Activated CD8-positive, alpha-beta memory T cell treated with anti-CD3 and anti-CD28 coated beads for 4 hours (primary cell): ENCODE data around the gene SLC35A3.
A peak's percentile ranks its signal among the peaks of the same experiment; 100 is the strongest.
"Not testable (repeated sequence)": the region's sequence is repeated elsewhere in the genome, so short reads cannot be mapped to it uniquely, and the experiment has no call there.

Experiments
- DNase-seq, 2 donors: peaks; one replicate each; pipeline ENCODE4 v3.0.0-alpha.2; 2020; ENCODE audit warnings: low read depth in 2 of 2

Gene SLC35A3

DNA sequence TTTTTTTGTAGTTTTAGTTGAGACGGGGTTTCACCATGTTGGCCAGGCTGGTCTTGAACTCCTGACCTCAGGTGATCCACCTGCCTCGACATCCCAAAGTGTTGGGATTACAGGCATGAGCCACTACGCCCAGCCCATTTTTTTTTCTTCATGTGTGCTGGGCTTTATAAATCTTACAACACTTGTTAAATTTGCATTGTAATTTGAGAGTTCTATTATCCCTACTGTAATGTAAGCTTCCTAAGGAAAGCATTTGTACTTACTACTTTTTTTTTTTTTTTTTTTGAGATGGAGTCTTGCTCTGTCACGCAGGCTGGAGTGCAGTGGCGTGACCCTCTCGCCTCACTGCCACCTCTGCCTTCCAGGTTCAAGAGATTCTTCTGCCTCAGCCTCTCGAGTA lies 2.3 kb downstream of the SLC35A3 start:
- DNase-seq: not testable (repeated sequence)

DNA sequence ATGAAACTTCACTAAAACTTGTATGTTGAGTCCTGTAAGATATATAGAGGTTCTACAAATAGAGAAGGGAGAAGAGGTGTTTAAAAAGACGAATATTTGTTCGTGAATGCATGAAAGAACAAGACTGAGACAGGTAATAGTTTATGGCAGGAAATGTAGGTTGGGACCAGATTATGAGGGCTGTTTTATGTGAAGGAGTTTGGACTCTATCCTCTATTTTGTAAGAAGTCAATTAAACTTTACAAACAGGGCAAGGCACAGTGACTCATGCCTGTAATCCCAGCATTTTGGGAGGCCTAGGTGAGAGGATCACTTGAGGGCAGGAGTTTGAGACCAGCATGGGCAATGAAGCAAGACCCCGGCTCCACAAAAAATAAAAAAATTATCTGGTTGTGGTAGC lies 5.7 kb downstream of the SLC35A3 start:
- no peak for DNase-seq

DNA sequence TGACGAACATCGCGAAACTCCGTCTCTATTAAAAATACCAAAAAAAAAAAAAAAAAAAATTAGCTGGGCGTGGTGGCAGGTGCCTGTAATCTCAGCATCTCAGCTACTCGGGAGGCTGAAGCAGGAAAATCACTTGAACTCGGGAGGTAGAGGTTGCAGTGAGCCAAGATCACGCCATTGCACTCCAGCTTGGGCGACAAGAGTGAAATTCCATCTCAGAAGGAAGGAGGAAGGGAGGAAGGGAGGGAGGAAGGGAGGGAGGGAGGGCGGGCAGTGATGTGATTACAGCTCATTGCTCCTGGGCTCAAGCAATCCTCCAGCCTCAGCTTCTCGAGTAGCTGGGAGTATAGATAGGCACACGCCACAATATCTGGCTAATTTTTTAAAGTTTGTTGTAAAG lies 7.5 kb downstream of the SLC35A3 start:
- not testable (repeated sequence) for DNase-seq

DNA sequence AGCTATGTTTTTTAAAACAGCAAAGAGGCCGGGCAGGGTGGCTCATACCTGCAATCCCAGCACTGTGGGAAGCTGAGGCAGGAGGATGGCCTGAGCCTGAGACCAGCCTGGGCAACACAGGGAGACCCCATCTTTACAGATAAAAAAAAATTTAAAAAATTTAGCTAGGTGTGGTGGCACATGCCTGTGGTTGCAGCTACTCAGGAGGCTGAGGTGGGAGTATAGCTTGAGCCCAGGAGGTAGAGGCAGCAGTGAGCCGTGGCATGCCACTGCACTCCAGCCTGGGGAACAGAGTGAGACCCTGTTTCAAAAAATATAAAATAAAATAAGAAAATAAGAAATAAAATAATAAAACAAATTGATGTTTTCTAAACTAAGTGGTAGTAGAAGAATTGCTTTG lies 8.4 kb downstream of the SLC35A3 start:
- no peak for DNase-seq

DNA sequence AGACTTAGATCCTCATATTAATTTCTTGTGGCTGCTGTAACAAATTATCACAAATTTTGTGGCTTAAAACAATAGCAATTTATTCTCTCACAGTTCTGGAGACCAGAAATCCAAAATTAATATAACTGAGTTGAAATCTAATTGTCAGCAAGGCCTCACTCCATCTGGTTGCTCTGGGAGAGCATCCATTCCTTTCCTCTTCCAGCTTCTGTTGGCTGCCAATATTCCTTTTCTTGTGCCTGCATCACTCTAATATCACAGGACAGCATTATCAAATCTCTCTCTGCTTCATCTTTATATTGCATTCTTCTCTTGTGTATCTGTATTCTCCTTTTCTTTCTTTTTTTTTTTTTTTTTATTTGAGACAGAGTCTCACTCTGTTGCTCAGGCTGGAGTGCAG lies 9.3 kb downstream of the SLC35A3 start:
- no peak for DNase-seq

DNA sequence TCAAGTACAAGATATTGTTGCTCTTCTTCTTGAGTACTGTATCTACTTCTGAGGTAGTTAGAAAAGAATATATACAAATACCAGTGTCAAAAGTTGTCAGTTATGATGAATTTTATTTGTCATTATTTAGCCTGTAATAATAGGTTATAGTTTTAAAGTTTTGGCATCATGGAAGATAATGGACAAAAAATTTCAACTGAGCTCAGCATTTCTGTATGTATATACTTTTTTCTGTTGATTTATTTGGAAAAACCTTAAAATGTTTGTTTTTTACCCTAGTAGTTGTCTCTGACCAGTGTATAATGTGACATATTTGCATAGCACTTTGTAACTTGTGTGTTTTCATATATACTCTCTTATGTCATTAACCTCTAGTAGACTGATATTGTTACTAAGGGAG lies 11.1 kb downstream of the SLC35A3 start:
- no peak for DNase-seq

DNA sequence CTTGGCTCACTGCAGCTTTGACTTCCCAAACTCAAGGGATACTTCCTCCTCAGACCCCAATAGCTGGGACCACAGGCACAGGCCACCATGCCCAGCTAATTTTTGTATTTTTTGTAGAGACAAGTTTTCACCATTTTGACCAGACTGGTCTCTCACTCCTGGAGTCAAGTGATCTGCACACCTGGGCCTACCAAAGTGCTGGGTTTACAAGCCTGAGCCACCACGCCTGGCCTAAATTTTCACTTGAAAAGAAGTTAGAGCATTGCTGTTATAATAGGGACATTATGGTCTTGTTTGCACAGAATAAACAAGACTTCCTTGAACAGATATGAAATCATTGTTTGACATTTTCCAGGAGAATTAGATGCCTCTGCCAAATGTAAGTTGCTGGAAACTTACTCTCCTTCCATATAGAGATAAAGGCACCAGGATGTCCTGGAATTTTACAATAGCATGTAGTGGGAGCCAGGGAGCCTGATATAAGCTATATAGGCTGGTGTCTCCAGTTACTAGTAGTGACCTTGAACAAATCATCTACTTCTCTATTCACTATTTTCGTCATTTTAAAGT lies 16.9 kb downstream of the SLC35A3 start:
- no peak for DNase-seq

DNA sequence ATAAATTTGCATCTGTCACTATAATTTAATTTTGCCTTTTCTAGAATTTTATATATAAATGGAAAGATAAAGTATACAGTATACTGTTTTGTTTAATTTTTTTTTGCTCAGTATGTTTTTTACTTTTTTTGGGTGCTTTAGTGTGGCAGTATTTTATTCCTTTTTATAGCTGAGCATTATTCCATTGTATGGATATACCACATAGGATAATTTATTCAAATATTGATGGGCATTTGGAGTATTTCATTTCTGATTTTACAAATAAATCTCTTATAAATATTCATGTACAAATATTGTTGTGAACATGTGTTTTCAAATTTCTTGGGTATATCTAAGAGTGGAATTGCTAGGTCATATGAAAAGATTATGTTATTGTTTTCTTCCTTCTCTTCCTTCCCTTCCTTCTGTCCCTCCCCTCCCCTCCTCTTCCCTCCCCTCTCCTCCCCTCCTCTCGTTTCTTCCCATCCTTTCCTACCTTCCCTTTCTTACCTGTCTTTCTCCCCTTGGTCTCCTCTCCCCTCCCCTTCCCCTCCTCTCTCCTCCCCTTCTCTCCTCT lies 18.5 kb downstream of the SLC35A3 start:
- DNase-seq: no peak

DNA sequence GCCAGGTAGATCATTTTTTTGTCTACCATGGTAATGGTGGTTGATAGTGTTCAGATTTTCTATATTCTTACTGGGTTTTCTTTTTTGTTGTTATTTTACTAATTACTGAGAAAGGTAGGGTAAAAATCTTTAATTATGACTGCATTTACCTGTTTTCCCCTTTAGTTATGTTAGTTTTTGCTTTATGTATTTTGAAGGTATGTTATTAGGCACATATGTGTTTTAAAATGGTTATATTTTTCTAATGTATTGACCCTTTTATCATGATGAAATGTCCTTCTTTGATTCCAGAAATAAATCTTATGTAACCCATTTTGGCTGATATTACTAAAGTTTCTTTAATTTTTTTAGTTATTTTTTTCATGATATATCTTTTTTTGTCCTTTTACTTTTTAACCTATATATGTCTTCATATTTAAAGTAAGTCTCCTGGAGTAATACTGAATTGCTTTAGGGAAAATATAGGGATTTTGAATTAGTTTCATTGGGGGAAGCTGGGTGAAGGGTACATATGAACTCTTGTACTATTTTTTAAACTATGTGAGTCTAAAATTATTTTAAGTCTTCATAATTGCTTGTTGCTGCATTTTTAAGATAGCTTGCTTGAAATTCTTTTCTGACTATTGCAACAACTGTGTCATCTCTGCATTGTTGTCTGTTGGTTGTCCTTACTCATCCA lies 22.4 kb downstream of the SLC35A3 start:
- no peak for DNase-seq

DNA sequence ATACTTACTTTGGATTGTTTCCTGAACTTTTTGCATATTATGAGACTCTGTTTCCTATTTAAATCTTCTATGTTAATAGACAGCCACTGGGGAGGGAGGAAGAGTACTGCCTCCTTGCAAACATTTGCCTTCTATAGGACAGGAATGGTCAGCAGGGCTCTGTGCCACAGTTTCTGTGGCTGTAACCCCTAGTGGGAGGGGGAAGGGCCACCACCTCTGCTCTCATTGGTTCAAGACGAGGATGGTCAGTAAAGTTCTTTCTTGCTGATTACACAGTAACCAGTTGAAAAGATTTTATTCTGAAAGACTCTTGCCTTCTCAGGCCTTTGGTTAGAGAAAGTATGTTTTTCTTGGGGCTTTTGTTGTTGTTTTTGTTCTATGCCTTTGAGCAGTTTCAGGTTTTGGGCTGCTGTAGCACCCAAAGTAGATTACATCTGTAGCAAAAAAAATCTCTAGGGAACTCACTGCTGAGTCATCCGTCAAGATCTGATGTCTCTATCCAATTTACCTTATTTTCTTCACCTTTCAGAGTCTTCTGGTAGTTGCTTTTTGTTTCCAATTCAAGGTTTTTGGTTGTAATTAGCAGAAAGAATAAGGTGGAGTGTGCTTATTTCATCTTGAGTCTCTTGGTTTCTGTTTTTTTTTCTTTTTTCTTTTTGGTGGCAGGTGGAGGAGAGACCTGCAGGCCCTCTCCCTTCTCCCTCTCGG lies 23.1 kb downstream of the SLC35A3 start:
- no peak for DNase-seq

DNA sequence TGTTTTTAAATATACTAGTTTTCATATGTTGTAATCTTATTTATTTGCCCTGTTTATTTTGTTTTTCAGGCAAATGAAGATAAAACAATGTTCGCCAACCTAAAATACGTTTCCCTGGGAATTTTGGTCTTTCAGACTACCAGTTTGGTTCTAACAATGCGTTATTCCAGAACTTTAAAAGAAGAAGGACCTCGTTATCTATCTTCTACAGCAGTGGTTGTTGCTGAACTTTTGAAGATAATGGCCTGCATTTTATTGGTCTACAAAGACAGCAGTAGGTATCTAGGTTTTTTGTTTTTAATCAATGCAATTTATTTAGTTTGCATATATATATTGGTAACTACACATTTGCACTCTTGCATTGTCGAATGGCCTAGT lies 23.7 kb downstream of the SLC35A3 start:
- no peak for DNase-seq

DNA sequence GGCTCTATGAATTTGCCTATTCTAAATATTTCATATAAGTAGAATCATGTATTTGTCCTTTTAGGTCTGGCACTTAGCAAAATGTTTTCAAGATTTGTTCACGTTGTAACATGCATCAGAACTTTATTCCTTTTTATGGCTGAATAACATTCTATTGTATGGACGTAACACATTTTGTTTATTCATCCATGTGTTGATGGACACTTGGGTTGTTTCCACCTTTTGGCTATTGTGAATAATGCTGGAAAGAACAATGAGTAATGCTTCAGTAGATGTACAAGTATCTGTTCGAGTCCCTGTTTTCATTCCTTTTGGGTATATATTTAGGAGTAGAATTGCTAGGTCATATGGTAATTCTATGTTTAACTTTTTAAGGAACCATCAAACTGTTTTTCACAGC lies 24.7 kb downstream of the SLC35A3 start:
- no peak for DNase-seq

DNA sequence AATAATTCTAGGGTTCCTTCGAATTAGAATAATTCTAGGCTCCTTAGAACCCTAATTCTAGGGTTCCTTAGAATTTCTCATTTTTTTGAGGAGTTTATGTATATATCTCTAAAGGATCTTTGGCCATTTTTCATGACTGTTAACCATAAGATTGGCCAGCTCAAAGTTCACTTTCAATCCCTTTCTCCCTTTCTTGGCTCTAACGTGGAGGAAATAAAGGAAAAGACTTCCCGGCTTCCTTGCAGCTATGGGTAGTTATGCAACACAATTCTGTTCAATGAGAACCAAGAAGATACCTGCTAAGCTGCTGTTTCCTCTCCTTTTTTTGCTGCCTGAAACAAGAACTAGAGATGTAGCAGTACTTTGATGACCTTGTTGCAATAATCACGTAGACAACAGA lies 27.2 kb downstream of the SLC35A3 start:
- no peak for DNase-seq

DNA sequence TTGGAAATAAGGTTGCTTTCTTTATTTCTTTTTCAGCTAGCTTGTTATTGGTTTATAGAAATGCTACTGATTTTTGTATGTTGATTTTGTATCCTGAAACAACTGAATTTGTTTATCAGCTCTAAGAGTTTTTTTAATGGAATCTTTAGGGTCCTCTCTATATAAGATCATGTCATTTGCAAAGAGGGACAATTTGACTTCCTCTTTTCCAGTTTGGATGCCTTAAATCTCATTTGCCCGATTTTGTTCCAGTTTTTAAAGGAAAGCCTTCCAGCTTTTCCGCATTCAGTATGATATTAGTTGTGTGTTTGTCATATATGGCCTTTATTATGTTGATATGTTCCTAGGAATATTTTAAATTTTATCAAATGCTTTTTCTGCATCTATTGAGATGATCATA lies 31.7 kb downstream of the SLC35A3 start:
- no peak for DNase-seq

DNA sequence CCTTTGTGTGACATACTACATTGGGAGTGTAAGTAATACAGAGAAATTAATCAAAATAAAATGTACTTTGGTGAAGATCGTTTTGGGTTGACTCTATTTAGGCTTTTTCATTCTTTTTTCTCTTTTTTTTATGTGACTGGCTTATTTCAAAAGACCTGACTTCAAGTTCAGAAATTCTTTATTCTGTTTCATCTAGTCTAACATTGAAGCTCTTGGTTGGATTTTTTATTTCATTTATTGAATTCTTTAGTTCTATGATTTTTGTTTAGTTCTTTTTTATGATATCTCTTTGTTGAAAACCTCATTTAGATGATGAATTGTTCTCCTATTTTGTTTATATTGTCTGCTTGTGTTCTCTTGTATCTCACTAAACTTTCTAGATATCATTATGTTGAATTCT lies 35.6 kb downstream of the SLC35A3 start:
- no peak for DNase-seq

DNA sequence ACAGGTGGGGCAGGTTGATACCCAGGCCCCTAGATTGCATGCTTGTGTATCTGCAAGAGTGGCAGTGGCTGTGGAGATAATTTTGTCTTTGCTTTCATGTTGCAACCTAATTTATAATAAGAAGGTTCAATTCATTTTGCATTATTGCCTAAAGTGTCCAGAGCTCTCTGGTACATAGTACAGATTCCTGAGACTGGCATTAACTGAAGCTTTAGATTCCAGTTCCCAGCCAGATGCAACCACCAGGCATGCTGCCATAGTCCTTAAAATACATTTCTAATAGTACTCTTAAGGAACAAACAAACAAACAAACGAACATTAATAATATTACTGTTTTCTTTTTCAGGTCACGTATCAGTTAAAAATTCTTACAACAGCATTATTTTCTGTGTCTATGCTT lies 36.9 kb downstream of the SLC35A3 start:
- no peak for DNase-seq

DNA sequence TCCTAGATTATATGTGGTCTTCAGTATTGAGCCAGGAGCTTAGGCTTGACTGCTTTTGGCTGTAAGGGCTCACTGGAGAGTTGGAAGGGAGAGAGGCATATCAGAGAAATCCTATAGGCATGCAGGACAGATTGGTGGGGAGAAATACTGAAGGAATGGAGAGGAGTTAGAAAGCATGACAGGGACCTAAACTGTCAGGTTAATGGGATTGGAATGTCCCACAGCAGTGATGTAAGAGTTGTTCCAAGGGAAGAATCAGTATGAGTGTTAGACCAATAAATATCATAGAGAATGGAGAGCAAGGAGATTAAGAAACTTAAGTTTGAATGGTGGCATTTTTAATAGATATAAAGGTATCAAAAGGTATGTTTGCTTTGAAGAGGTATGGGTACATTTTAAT lies 39.7 kb downstream of the SLC35A3 start:
- DNase-seq: no peak

DNA sequence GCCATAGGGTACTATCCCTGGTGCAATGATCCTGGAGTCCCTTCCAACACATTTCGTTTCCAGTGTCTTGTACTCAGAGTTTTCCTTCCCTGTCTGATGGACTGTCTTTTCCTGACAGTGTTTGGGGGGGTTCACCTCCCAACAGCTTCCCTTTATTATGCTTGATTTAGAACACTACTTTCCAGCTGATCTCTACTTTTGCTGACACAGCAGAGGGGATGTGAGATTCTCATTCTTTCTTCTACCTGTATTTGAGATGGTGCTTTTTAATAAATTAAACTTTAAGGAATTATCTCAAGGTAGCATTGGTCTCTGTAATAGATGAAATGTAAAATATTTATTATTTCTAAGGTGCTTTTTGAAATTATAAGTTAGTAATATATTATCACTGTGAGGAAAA lies 41.0 kb downstream of the SLC35A3 start:
- no peak for DNase-seq

DNA sequence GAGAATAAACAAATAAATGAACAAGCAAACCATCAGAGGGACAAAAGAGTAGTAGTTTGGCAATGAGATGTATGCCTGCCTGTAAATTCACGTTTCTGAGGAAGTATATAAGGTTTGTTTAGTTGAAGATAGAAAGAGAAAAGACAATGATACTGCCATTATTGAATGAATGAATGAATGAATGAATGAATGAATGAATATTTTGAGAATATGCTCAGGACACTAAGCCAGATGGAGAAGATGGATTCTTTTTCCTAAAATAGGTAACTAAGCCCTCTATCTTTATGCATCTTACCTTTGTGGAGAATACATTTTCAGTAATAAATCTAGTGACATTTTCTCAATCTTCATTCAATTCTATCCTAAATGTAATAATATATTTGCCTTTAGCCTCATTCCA lies 49.4 kb downstream of the SLC35A3 start:
- no peak for DNase-seq

DNA sequence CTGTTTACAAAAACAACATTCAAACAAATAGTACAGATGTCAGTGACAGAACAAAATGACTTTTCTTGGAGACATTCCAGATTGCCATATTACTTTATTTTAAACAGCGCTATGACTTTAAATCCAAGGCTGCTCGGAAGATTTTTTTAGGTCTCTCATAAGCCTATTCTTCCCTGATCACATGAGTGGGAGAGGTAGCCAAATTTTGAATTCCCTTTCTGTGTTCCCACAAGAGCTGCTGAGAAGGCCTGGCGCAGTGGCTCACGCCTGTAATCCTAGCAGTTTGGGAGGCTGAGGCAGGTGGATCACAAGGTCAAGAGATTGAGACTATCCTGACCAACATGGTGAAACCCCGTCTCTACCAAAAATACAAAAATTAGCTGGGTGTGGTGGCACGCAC lies 53.7 kb downstream of the SLC35A3 start:
- DNase-seq: no peak

DNA sequence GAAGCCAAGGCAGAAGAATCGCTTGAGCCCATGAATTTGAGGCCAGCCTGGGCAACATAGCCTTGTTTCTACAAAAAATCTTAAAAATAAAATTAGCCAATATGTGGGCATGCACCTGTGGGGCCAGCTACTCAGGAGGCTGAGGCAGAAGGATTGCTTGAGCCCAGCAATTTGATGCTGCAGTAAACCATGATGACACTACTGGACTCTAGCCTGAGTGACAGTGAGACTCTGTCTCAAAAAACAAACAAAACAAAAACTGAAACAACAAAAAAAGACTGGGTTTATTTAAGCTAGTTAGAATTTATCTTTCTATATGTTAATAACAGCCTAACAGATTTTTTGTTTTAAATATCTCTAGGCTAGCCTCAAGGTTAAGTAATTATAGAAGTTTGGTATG lies 57.4 kb downstream of the SLC35A3 start:
- no peak for DNase-seq

DNA sequence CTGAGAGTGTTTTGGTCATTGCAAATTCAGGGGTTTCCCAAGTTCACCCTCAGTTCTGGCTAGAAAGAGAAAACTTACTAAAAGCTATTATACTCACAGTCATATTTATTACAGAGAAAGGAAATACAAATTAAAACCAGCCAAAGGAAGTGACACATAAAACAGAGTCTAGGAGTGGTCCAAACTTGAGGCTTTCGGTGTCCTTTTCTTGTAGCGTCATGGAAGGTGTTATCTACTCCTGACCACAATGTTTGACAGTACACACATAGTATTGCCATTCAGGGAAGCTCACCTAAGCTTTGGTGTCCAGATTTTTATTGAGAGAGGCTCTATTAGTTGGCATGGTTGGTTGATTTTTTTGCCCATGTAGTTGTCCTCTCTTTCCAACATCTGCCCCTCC lies 59.0 kb downstream of the SLC35A3 start:
- DNase-seq: peak in 1 of 2 donors; percentile 8

DNA sequence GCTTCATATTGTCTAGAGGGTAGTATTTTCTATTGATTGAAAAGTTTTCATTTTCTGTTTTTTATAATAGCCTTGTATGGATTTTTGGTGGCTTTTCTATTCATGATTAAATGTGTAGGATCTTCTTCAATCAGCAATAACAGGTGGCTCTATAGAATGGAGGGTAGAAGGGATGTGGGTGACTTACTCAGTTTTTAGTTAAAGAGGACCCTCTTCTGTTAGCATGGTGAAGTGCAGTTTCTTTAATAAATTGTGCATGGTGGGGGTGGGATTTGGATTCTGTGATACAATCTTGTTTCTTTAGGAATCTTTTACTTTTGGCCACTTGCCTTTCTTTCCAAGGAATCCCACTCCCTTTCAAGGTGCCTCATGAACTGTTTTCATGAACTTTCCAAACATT lies 64.7 kb downstream of the SLC35A3 start:
- no peak for DNase-seq
